GM19240 (cell line): Measurements from ENCODE around the gene TRPC4AP.

Experiments used
- DNase-seq: peaks from one replicate; pipeline ENCODE4 v3.0.0; 2011; ENCODE audit warnings: low spot score; ENCODE audit not compliant: insufficient read length

Gene TRPC4AP

DNA sequence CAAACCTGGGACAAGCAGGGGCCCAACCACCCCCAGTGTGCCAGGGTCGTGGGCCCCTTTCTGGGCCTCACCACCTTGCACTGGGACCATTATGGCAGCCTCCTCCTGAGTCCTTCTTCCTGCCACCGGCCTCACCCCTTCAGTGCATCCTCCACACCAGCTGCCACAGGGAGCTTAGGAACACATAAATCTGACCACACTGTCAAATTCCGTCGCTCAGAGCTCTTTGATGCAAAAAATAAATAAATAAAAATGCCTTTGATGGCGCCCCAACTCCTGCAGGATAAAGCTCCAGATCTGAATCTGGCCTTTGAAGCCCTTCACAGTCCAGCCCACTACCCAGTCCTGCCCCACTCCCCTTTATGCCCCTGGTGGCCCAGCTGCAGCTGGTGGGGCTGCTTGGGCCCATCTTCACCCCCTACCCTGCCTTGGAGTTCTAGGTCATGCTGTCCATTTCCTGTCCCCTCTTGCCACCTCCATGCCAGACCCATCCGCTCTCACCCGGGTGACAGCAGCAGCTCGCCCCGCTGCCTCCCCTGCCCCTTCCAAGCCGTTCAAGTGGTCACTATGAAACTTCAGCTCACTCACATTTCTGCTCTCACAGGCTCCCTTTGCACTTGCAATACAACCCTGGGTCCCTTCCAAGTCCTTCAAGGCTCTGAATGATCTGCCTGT is 120.9 kb downstream of the TRPC4AP start:
- DNase-seq: no peak

DNA sequence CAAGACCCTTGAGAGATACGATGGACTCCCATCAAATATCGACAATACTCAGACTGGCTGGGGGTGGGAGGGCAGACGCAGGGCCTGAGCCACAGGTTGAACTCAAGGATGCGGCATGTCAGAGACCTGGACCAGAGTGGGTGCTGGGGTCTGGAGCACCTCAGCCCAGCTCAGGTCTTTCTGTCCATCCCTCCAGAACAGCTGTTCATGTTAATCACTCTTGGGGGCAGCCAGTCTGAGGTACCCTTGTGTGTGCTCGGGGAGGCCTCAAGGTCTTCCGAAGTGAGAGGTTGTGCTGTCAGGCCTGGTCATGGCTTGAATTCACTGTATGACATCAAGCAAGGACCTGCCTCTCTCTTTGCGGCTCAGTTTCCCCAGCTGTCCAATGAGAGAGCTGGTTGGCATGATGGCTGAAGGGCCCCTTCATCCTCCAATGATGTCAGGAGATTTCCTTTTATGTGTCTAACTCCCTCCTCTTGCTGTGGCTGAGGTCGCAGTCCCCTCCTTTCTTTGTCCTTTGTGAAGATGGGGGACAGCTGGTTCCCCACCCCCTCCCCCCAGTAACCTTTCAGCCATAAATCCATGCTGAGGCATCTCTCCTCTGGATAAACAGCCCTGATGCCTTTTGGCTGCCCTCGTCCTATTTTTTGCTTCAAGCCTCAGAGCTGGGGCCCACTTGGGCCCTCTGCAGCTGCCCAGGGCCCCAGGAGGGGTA is 121.6 kb downstream of the TRPC4AP start:
- no peak for DNase-seq

DNA sequence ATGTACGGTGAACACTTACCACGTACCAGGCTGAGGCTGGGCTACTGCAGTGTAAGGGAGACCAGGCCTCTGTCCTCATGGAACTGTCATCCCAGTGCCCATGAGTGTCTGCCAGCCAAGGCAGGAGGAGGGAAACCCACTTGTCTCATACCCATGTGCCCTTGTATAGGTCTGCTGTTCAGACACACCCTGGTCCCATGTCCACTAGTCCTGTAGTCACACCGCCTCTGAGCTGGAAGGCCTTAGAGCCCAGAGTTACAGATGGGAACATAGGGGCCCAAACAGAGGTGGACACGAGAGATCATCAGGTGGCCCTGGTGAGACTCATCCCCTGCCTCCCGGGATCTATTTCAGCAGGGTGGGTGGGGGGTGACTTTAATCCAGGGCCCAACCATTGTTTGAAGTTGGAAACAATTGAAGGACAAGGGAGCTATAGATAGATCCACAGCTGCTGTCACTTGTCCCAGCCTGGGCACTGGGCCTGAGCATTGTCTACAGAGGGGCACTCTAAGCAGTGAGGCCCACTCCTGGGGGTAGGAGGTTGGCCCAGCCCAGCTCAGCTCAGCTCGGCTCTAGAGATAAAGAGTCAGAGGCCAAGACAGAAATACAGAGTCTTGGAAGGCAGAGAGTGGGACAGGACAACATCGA is 122.3 kb downstream of the TRPC4AP start:
- DNase-seq: no peak

DNA sequence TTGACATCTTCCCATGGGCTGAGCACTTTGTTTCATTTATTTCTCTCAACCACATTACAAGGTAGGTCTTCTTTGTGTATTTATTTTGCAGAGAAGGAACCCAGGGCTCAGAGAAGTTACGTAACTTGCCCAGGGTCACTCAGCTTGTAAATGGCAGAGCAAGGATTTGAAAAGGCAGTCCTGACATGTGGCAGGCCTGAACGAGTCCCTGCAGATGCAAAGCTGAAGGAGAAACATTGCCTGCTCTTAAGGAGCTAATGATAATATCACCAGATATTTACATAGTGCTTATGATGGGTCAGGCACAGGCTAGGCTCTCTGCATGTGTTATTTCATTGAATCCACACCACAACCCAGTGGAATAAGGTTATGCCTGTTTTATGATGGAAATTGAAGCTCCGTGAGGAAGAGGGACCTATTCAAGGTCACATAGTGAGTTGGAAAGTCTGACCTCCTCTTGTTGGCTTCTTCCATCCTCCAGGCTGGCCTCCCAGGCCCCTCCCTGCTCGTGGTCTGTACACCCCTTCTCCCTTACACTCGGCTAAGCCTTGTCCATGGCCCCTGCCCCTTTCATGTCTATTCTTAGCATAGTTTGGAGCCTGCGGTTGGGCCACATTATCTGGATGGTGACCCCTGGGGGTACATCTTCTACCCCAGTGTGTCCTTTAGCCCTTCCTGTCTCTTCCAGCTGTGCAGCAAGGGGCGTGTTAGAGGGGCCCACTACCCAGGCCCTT is 124.4 kb downstream of the TRPC4AP start:
- DNase-seq: no peak

DNA sequence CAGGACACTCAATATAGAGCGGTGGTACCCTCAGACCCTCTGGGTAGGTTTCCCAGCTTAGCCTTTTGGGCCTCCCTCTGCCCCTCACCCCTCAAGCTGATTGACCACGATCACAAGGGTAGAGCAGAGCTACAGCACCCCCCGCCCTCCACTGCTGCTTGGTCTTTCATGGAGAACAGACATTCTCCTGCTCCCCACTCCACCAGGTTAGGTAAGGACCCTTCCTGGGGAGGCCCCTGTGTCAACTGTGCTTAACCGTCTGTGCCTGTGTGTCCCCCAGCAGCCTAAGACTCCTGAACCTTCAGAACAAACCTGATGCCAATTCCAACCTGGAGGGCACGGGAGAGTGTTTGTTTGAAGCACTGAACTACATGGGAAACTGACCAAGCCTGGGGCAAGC is 125.2 kb downstream of the TRPC4AP start:
- no peak for DNase-seq

DNA sequence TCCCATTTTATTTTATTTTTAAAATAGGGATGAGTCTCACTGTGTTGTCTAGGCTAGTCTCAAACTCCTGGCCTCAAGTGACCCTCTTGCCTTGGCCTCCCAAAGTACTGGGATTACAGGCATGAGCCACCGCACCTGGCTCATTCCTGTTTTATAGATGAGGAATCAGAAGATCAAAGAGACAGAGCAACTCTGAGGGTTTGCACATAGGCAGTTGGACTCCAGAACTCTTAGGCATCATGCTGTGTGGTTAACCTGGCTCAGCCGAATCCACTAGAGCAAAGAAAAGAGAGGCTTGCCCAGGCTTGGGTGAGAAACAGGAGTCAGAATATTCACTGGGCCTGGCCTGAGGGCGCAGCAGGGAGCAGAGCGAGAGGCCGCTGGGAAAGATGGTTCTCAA is 127.6 kb downstream of the TRPC4AP start:
- DNase-seq: no peak

DNA sequence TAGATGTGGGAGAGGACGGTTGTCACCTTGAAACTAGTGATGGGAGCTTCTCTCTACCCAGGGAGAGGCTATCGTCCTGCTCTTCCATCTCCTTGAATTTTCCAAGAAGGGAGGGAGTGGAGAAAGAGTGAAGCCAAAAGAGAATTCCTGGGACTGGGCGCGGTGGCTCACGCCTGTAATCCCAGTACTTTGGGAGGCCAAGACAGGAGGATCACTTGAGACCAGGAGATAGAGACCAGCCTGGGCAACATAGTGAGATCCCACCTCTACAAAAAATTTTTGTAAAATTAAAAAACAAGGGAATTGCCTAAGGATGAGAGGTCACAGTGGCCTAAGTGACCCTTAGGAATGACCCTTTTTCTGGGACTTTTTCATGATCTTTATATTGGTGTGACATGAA is 128.1 kb downstream of the TRPC4AP start:
- no peak for DNase-seq

DNA sequence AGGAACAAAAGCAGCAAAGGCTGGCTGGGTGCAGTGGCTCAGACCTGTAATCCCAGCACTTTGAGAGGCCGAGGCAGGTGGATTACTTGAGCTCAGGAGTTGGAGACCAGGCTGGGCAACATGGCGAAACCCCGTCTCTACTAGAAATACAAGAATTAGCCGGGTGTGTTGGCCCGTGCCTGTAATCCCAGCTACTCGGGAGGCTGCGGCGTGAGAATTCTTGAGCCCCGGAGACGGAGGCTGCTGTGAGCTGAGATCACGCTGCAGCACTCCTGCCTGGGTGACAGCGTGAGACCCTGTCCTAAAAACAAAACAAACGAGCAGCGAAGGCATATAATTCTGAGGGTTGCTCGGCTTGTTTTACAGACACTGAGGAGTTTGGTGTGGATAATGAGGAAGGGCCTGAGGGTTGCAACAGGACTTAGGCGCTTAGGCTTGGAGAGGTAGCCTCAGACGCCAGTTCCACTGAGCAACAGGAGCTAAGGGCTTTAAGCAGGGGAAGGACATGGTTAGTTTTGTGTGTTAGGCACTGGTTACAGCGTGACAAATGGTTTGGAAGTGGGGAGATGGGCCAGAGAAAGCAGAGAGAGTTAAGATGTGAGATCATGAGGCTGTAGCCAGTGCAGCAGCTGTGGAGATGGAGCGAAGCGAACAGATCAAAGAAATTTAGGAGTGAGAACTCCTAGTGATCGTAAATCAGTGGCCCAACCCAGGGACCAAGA is 135.7 kb downstream of the TRPC4AP start:
- DNase-seq: no peak

DNA sequence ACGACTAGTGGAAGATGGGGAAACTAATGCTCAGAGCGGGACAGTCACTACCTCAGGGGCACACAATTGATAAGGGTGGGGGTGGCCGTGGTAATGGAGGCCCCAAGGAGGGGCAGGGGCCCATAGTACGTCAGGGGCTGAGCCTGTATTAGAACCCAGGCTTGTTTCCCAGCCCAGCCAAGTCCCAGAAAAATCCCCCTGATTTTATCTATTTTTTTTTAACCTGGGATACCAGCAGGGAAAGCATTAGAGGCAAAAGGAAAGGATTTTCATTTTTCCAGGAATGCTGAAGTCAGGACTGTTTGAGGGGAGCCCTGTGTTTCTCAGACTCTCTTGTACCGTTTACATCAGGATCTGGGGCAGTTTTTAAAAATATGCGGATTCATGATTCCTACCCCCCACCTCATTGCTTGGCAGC is 136.6 kb downstream of the TRPC4AP start:
- DNase-seq: no peak

DNA sequence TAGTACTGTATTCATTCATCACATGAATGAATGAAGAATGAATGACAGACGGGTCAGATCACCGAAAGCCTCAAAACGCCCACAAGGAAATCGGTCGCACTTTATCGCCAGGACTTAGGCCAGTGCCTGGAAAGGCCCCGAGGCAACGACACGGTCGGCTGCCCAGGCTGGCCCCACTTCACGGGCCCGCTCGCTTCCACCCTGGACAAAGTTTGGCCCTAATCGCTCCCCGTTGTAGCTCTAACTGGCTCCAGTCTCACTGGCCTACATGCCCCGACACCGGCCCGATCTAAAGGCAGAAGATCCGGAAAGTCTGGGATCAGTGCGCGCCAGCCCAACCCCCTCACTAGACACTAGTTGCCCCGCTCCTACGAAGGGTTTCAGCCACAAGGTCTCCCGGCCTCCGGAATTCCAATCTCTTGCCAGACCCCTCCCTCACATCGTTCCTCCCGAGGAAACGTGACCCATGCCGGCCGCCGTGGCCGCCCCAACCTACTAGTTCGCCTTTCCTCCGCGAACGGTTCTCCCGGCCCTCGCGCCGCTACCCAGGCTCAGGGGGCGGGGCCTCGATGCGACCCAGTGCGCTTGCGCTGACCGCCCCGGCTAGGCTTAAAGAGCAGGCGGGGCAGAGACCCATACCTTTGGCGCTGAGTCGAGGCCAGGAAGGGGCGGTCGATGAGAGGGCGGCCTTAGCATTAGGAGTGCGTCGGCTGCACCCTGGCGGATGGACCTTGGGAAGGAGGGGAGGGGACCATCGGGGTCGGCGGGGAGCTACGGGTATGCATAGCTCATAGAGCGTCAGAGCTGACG is 137.2 kb downstream of the TRPC4AP start, which contains the start of the genes GSS and MYH7B:
Gene GSS, minus strand, starts transcription at position 576 of the 810 bp plus-strand sequence. CDS start 3,954 bp downstream, outside the sequence.
Gene MYH7B, plus strand, starts transcription at position 638 of the 810 bp plus-strand sequence. CDS start 22,138 bp downstream, outside the sequence.
- peak; percentile 92 for DNase-seq

DNA sequence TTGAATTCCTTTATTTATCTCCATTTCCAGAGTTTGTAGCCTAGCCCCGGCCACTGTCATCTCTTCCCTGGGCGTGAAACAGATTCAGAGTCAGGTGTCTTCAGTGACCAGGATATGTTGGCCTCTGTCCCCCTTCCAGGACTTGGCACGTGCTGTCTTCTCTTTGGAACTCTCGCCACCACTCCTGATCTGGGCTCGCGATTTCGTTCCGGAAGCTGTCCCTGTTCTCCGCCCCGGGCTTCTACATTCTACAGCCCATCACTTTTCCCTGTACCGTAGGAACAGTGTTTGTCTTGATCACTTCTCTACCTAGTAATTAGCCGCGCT is 137.7 kb downstream of the TRPC4AP start:
- no peak for DNase-seq

DNA sequence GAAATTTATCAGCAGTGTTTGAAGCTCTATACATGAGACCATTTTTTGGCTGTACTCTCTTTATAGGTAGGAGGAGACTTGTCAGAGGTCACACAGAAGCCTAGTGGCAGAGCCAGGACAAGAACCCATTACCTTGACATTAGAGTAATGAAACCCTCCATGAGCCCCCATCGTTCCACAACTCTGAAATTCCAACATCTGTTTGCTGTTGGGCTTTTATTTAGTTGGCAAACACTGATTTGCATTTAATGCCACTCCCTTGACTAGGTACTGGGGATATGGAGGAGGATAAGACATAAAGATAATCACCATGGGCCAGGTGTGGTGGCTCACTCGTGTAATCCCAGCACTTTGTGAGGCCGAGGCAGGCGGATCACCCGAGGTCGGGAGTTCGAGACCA is 138.6 kb downstream of the TRPC4AP start:
- DNase-seq: no peak

DNA sequence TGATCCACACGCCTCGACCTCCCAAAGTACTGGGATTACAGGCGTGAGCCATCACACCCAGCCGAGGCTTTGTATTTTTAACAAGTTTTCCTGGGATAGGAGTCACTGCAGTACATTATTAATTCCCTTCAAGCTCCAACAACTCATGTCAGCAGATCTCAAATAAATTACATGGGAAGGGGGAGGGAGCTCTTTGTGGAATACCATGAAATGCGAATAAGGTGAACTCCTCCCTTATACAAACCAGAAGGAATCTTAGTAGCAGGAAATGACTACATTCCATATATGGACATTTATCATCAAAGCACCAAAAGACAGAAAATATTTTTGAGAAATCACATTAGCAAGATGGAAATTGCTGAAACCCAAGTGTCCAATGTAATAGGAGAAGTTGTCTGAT is 139.9 kb downstream of the TRPC4AP start:
- no peak for DNase-seq
